Suprapubic skin (tissue), 3 donors: ENCODE results near the gene GSKIP.

Experiments used
- EP300 ChIP-seq: sonication (generic); formaldehyde crosslinking; IDR thresholded peaks from one replicate; pipeline ENCODE4 v1.6.1; 2017; ENCODE audit warnings: antibody characterized with exemption
- TF ChIP-seq, protein P1 (sequence below), 2 donors: fragments of 200-600 bp in 1 of 2; fragments of 450-650 bp in 1 of 2; sonication (generic) in 1 of 2; IDR thresholded peaks; one replicate each; pipeline ENCODE4 v1.5.1; 2016 to 2019; ENCODE audit warnings: antibody characterized with exemption in 2 of 2, mild to moderate bottlenecking in 1 of 2, moderate library complexity in 1 of 2

DNA sequence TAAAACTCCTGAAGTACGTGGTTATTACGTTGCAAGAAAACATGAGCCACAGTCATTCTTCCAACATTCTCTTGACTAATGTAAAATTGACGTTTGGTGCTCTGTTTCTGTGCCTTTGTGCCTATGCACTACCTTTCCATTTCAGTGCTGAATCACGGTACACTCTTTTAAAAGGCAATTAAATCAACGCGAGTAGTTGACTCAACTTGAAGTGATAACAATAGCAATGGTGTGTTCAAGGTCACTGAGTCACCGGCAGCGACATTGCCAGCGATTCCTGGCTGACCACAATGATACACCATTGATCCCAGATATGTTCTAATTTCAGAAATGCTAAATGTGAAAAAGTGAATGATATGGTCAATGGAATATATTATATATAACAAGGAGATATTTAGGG is 46.4 kb downstream of the GSKIP start:
- TF ChIP-seq, protein P1, sequence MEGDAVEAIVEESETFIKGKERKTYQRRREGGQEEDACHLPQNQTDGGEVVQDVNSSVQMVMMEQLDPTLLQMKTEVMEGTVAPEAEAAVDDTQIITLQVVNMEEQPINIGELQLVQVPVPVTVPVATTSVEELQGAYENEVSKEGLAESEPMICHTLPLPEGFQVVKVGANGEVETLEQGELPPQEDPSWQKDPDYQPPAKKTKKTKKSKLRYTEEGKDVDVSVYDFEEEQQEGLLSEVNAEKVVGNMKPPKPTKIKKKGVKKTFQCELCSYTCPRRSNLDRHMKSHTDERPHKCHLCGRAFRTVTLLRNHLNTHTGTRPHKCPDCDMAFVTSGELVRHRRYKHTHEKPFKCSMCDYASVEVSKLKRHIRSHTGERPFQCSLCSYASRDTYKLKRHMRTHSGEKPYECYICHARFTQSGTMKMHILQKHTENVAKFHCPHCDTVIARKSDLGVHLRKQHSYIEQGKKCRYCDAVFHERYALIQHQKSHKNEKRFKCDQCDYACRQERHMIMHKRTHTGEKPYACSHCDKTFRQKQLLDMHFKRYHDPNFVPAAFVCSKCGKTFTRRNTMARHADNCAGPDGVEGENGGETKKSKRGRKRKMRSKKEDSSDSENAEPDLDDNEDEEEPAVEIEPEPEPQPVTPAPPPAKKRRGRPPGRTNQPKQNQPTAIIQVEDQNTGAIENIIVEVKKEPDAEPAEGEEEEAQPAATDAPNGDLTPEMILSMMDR (IDR thresholded peaks at IDR 0.05), result no peak
- TF ChIP-seq EP300, result no peak
